DOHH2 (cell line): ENCODE measurements around the gene RNF149.

Experiments used
- H3F3A ChIP-seq: fragments of 200-600 bp; sonication (generic), shearing (Covaris generic); 2 replicates; pipeline ENCODE4 v1.6.0; 2016; ENCODE audit warnings: antibody characterized with exemption, mild to moderate bottlenecking; ENCODE audit not compliant: control insufficient read depth, insufficient read depth
- H3K27ac ChIP-seq: fragments of 200-600 bp; sonication (generic); 2 replicates; pipeline ENCODE4 v1.5.1; 2014; ENCODE audit warnings: low read depth, mild to moderate bottlenecking, low read length, moderate library complexity
- H3K27me3 ChIP-seq: fragments of 200-600 bp; sonication (generic); 2 replicates; pipeline ENCODE4 v1.6.1; 2014; ENCODE audit warnings: mild to moderate bottlenecking, low read length, mixed read lengths; ENCODE audit not compliant: control insufficient read depth
- H3K36me3 ChIP-seq: fragments of 200-600 bp; sonication (generic); 2 replicates; pipeline ENCODE4 v1.6.1; 2014; ENCODE audit warnings: mild to moderate bottlenecking, low read length, moderate library complexity, mixed read lengths; ENCODE audit not compliant: control insufficient read depth
- H3K4me1 ChIP-seq: fragments of 200-600 bp; sonication (generic); 2 replicates; pipeline ENCODE4 v1.6.1; 2014; ENCODE audit warnings: mild to moderate bottlenecking, low read length, mixed read lengths; ENCODE audit not compliant: control insufficient read depth
- H3K4me2 ChIP-seq: fragments of 200-600 bp; sonication (generic); 2 replicates; pipeline ENCODE4 v1.6.0; 2014; ENCODE audit warnings: mild to moderate bottlenecking, low read length, moderate library complexity
- H3K4me3 ChIP-seq: fragments of 200-600 bp; sonication (generic); 2 replicates; pipeline ENCODE4 v1.5.1; 2014; ENCODE audit warnings: mild to moderate bottlenecking, low read length, mixed read lengths
- H3K79me2 ChIP-seq: fragments of 200-600 bp; sonication (generic); 2 replicates; pipeline ENCODE4 v1.6.1; 2014; ENCODE audit warnings: mild to moderate bottlenecking, low read length, mixed read lengths; ENCODE audit not compliant: control insufficient read depth
- H3K9me2 ChIP-seq: fragments of 200-600 bp; sonication (generic); replicated peaks from 2 replicates; pipeline ENCODE4 v1.6.1; 2014; ENCODE audit warnings: mild to moderate bottlenecking, low read length, mixed read lengths; ENCODE audit not compliant: control insufficient read depth
- H3K9me3 ChIP-seq: fragments of 200-600 bp; sonication (generic); 2 replicates; pipeline ENCODE4 v1.6.1; 2014; ENCODE audit warnings: antibody characterized with exemption, low read length, mixed read lengths; ENCODE audit not compliant: control insufficient read depth, insufficient read depth
- H4K20me1 ChIP-seq: fragments of 200-600 bp; sonication (generic); 2 replicates; pipeline ENCODE4 v1.6.0; 2014; ENCODE audit warnings: low read depth, mild to moderate bottlenecking, antibody characterized with exemption, low read length, moderate library complexity; ENCODE audit not compliant: control insufficient read depth, insufficient read depth
- CTCF ChIP-seq: fragments of 200-600 bp; sonication (generic); IDR thresholded peaks from one replicate; pipeline ENCODE4 v1.5.1; 2014; ENCODE audit warnings: antibody characterized with exemption, mild to moderate bottlenecking, low read depth, low read length; ENCODE audit not compliant: poor library complexity, severe bottlenecking
- EZH2phosphoT487 ChIP-seq: fragments of 200-600 bp; sonication (generic); IDR thresholded peaks from 2 replicates; pipeline ENCODE4 v1.6.1; 2017; ENCODE audit warnings: borderline replicate concordance, mild to moderate bottlenecking, antibody characterized with exemption, low read length, moderate library complexity, mixed read lengths

RNF149 gene

GRCh38 chr2:101253703-101254450 lies 54.6 kb downstream of the RNF149 start:
- Histone ChIP-seq H4K20me1 (peaks cover 15% of the 10 kb centered on the region), H3K27ac (peak overlapping the region; percentile 65), H3K4me3 (peak overlapping the region; percentile 88), H3K27me3 (no peaks in the 10 kb centered on the region), H3K9me2 (no peaks in the 10 kb centered on the region), H3K79me2 (peaks cover 56% of the 10 kb centered on the region), H3K4me2 (peak overlapping the region; percentile 86), H3K36me3 (peaks cover 39% of the 10 kb centered on the region), H3K4me1 (peaks cover 22% of the 10 kb centered on the region), H3F3A (no peaks in the 10 kb centered on the region), H3K9me3 (no peaks in the 10 kb centered on the region)
- TF ChIP-seq CTCF = no peak
- no peak for TF ChIP-seq EZH2phosphoT487

- H3K4me1 ChIP-seq = peaks cover 22% of the 10 kb centered on the region
- H3K4me3 ChIP-seq = peak overlapping the region; percentile 88
- H3K36me3 ChIP-seq = peaks cover 33% of the 10 kb centered on the region
- no peaks in the 10 kb centered on the region for H3F3A ChIP-seq
- H3K9me2 ChIP-seq = no peaks in the 10 kb centered on the region
- TF ChIP-seq CTCF = peak; percentile 28
- TF ChIP-seq EZH2phosphoT487 = no peak
- H3K27me3 ChIP-seq = no peaks in the 10 kb centered on the region
- peaks cover 51% of the 10 kb centered on the region for H3K79me2 ChIP-seq
- no peaks in the 10 kb centered on the region for H3K9me3 ChIP-seq
- peak overlapping the region; percentile 86 for H3K4me2 ChIP-seq
- H4K20me1 ChIP-seq = peaks cover 15% of the 10 kb centered on the region
- H3K27ac ChIP-seq = peak overlapping the region; percentile 65
Observed at GRCh38 chr2:101253013-101253702, 55.3 kb downstream of the RNF149 start.

GRCh38 chr2:101252408-101253012 lies 56.0 kb downstream of the RNF149 start, which contains the start of gene CNOT11:
CNOT11 (plus strand) TSS chr2:101252886; CDS start chr2:101252965, 79 bp downstream.
- peak within 1 kb of the TSS; percentile 86 for H3K4me2 ChIP-seq
- no peaks in the 10 kb centered on the region for H3K27me3 ChIP-seq
- no peaks in the 10 kb centered on the region for H3K9me2 ChIP-seq
- no peaks in the 10 kb centered on the region for H3K9me3 ChIP-seq
- H3K4me3 ChIP-seq = peak within 1 kb of the TSS; percentile 88
- peaks cover 22% of the 10 kb centered on the region for H3K4me1 ChIP-seq
- H3K36me3 ChIP-seq = peaks cover 27% of the 10 kb centered on the region
- no peaks in the 10 kb centered on the region for H3F3A ChIP-seq
- peaks cover 15% of the 10 kb centered on the region for H4K20me1 ChIP-seq
- H3K27ac ChIP-seq = peak within 1 kb of the TSS; percentile 65
- TF ChIP-seq CTCF (no peak), EZH2phosphoT487 (no peak)
- H3K79me2 ChIP-seq = peaks cover 47% of the 10 kb centered on the region
